Measurements from ENCODE around the gene WDFY4.

WDFY4 gene

DNA sequence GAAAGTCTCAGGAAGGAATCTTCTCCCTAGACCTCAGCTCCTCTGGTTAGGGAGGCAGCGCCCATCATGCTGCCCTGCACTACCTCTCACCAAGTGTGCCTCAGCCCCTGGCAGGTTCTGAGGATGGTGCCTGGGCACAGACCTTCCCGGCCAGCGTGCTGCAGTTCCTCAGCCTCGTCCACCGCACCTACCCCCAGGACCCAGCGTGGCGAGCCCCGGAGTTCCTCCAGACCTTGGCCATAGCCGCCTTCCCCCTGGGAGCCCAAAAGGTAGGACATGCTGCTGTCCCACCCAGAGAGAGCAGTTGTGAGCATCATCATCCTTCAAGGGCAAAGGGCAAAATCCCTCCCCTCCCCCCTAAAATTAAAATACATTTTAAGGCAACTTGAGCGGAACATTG, 132.5 kb downstream of the WDFY4 start:
- Histone ChIP-seq H3K9ac (ENCODE audit: low read depth, low read length, poor library complexity, severe bottlenecking) (no peak overlapping the region), H2AFZ (ENCODE audit: low read length) (no peak overlapping the region), H3K4me1 (ENCODE audit: insufficient read depth, low read length, poor library complexity, severe bottlenecking) (peaks cover 3% of the 10 kb centered on the region), H3K9me3 (ENCODE audit: insufficient read depth, low read depth, low read length) (no peaks in the 10 kb centered on the region), H3K27me3 (ENCODE audit: insufficient read depth, low read length, poor library complexity, severe bottlenecking) (no peaks in the 10 kb centered on the region), H3K36me3 (ENCODE audit: insufficient read depth, low read length) (no peaks in the 10 kb centered on the region), H3K4me3 (ENCODE audit: low read length, poor library complexity, severe bottlenecking) (no peak overlapping the region), H3K4me2 (ENCODE audit: low read depth, low read length, poor library complexity, severe bottlenecking) (no peak overlapping the region), H4K20me1 (ENCODE audit: insufficient read depth, low read length, poor library complexity, severe bottlenecking) (no peaks in the 10 kb centered on the region), H3F3A (ENCODE audit: low read depth) (no peaks in the 10 kb centered on the region), H3K79me2 (ENCODE audit: insufficient read depth, low read length) (no peaks in the 10 kb centered on the region), H3K9me2 (replicated peaks; ENCODE audit: low read depth, low read length) (no peaks in the 10 kb centered on the region)
- no peak for TF ChIP-seq EZH2phosphoT487 (IDR thresholded peaks at IDR 0.05; ENCODE audit: borderline replicate concordance)
- TF ChIP-seq, protein P1, sequence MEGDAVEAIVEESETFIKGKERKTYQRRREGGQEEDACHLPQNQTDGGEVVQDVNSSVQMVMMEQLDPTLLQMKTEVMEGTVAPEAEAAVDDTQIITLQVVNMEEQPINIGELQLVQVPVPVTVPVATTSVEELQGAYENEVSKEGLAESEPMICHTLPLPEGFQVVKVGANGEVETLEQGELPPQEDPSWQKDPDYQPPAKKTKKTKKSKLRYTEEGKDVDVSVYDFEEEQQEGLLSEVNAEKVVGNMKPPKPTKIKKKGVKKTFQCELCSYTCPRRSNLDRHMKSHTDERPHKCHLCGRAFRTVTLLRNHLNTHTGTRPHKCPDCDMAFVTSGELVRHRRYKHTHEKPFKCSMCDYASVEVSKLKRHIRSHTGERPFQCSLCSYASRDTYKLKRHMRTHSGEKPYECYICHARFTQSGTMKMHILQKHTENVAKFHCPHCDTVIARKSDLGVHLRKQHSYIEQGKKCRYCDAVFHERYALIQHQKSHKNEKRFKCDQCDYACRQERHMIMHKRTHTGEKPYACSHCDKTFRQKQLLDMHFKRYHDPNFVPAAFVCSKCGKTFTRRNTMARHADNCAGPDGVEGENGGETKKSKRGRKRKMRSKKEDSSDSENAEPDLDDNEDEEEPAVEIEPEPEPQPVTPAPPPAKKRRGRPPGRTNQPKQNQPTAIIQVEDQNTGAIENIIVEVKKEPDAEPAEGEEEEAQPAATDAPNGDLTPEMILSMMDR (conservative IDR thresholded peaks at IDR 0.05; ENCODE audit: low read length), result no peak

DNA sequence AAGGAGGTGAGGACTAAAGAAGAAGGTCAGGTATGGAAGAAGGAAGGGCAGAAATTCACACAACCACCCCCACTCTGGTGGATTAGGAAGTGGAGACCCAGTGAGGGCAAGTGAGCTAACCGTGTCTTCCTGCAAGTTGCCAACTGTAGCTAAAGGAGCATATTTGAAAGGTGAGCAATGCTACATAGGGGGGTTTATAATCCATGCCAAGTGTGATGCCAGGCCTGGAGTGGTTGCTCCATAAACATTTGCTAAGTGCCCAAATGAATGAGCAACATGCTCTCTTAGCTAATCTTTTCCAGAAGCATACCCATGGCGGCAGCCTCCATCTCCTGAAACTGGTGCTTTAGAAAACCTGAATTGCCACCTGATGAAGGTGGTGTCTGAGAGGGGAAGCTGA, 133.4 kb downstream of the WDFY4 start:
- no peaks in the 10 kb centered on the region for H3F3A ChIP-seq (ENCODE audit: low read depth)
- no peak for TF ChIP-seq EZH2phosphoT487 (IDR thresholded peaks at IDR 0.05; ENCODE audit: borderline replicate concordance)
- TF ChIP-seq, protein P1 (conservative IDR thresholded peaks at IDR 0.05; ENCODE audit: low read length), result no peak
- H3K9ac ChIP-seq (ENCODE audit: low read depth, low read length, poor library complexity, severe bottlenecking), result no peak overlapping the region
- no peaks in the 10 kb centered on the region for H3K36me3 ChIP-seq (ENCODE audit: insufficient read depth, low read length)
- no peaks in the 10 kb centered on the region for H3K9me3 ChIP-seq (ENCODE audit: insufficient read depth, low read depth, low read length)
- H3K79me2 ChIP-seq (ENCODE audit: insufficient read depth, low read length), result no peaks in the 10 kb centered on the region
- H3K4me1 ChIP-seq (ENCODE audit: insufficient read depth, low read length, poor library complexity, severe bottlenecking), result peaks cover 2% of the 10 kb centered on the region
- no peak overlapping the region for H3K4me3 ChIP-seq (ENCODE audit: low read length, poor library complexity, severe bottlenecking)
- no peak overlapping the region for H3K4me2 ChIP-seq (ENCODE audit: low read depth, low read length, poor library complexity, severe bottlenecking)
- no peak overlapping the region for H2AFZ ChIP-seq (ENCODE audit: low read length)
- H3K9me2 ChIP-seq (replicated peaks; ENCODE audit: low read depth, low read length), result no peaks in the 10 kb centered on the region
- H4K20me1 ChIP-seq (ENCODE audit: insufficient read depth, low read length, poor library complexity, severe bottlenecking), result no peaks in the 10 kb centered on the region
- no peaks in the 10 kb centered on the region for H3K27me3 ChIP-seq (ENCODE audit: insufficient read depth, low read length, poor library complexity, severe bottlenecking)

DNA sequence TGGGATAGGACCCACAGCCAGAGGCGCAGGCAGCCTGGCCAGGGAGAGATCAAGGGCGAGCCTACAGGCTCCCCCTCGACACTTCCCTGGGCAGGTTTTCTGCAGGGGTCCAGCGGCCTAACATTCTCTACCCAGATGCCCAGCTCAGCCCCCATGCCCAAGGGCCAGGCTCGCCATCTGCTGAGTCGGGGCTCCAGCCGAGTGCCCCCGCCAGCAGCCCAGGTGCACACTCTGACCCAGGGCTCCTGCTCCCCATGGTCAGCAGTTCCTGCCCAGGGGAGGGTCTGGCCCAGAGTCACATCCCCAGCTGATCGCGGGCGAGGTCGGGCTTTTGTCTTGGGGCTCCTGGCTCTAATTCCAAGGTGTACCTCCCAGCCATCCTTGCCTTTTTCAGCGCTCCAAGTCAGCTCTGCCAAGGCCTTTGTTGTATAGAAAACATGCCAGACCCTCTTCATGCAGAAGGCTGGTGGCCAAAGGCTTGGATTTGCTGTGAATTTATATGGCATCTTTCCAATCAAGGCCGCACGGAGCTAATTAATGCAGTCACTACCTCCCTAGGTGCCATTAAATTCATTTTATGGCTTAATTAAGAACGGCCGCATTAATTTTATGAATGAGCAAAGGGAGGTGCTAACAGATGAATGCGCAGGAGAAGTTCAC, 134.3 kb downstream of the WDFY4 start:
- no peaks in the 10 kb centered on the region for H4K20me1 ChIP-seq (ENCODE audit: insufficient read depth, low read length, poor library complexity, severe bottlenecking)
- H3K4me3 ChIP-seq (ENCODE audit: low read length, poor library complexity, severe bottlenecking), result no peak overlapping the region
- H3K79me2 ChIP-seq (ENCODE audit: insufficient read depth, low read length), result no peaks in the 10 kb centered on the region
- no peaks in the 10 kb centered on the region for H3F3A ChIP-seq (ENCODE audit: low read depth)
- H3K9me2 ChIP-seq (replicated peaks; ENCODE audit: low read depth, low read length), result no peaks in the 10 kb centered on the region
- H3K36me3 ChIP-seq (ENCODE audit: insufficient read depth, low read length), result no peaks in the 10 kb centered on the region
- H3K4me1 ChIP-seq (ENCODE audit: insufficient read depth, low read length, poor library complexity, severe bottlenecking), result no peaks in the 10 kb centered on the region
- TF ChIP-seq EZH2phosphoT487 (IDR thresholded peaks at IDR 0.05; ENCODE audit: borderline replicate concordance), result no peak
- TF ChIP-seq, protein P1 (conservative IDR thresholded peaks at IDR 0.05; ENCODE audit: low read length), result no peak
- no peak overlapping the region for H2AFZ ChIP-seq (ENCODE audit: low read length)
- no peak overlapping the region for H3K9ac ChIP-seq (ENCODE audit: low read depth, low read length, poor library complexity, severe bottlenecking)
- H3K4me2 ChIP-seq (ENCODE audit: low read depth, low read length, poor library complexity, severe bottlenecking), result no peak overlapping the region
- no peaks in the 10 kb centered on the region for H3K27me3 ChIP-seq (ENCODE audit: insufficient read depth, low read length, poor library complexity, severe bottlenecking)
- H3K9me3 ChIP-seq (ENCODE audit: insufficient read depth, low read depth, low read length), result no peaks in the 10 kb centered on the region
